GM23338 (cell line): Measurements from ENCODE around the gene KLHL40. TPM values are rescaled to one million over a fixed set of nuclear protein-coding genes. Genes with fewer than 3 reads are reported as not detected.

Experiments
- ATAC-seq: fragments of 200-7000 bp; cut with Tn5 transposase; 3 replicates; pipeline ENCODE4 v1.9.1; 2020
- DNase-seq: peaks from one replicate; pipeline ENCODE4 v3.0.0-alpha.2; 2015; ENCODE audit warnings: low spot score
- H2AFZ ChIP-seq: fragments of 200-600 bp; sonication (generic); 2 replicates; pipeline ENCODE4 v1.8.0; 2016; ENCODE audit warnings: antibody characterized with exemption, mild to moderate bottlenecking, moderate library complexity
- H3F3A ChIP-seq: fragments of 200-600 bp; sonication (generic); replicated peaks from 2 replicates; pipeline ENCODE4 v1.8.0; 2017; ENCODE audit warnings: antibody characterized with exemption, mixed run types, low read depth
- H3K27ac ChIP-seq: fragments of 200-600 bp; sonication (generic); 2 replicates; pipeline ENCODE4 v1.6.1; 2016; ENCODE audit warnings: low read depth
- H3K27me3 ChIP-seq: fragments of 200-600 bp; sonication (generic); 2 replicates; pipeline ENCODE4 v1.8.0; 2016; ENCODE audit warnings: mild to moderate bottlenecking, mixed run types, moderate library complexity; ENCODE audit not compliant: insufficient read depth
- H3K36me3 ChIP-seq: fragments of 200-600 bp; sonication (generic); 2 replicates; pipeline ENCODE4 v1.8.0; 2016; ENCODE audit warnings: mild to moderate bottlenecking; ENCODE audit not compliant: insufficient read depth
- H3K4me1 ChIP-seq: fragments of 200-600 bp; sonication (generic); 2 replicates; pipeline ENCODE4 v1.8.0; 2016; ENCODE audit warnings: mild to moderate bottlenecking, moderate library complexity; ENCODE audit not compliant: insufficient read depth
- H3K4me2 ChIP-seq: fragments of 200-600 bp; sonication (generic); 2 replicates; pipeline ENCODE4 v1.7.1; 2017; ENCODE audit warnings: mixed run types
- H3K4me3 ChIP-seq: fragments of 200-600 bp; sonication (generic); 2 replicates; pipeline ENCODE4 v1.6.1; 2016; ENCODE audit warnings: mixed run types
- H3K79me2 ChIP-seq: fragments of 200-600 bp; sonication (generic); replicated peaks from 2 replicates; pipeline ENCODE4 v1.8.0; 2017; ENCODE audit warnings: mild to moderate bottlenecking; ENCODE audit not compliant: insufficient read depth
- H3K9me2 ChIP-seq: fragments of 200-600 bp; sonication (generic); 2 replicates; pipeline ENCODE4 v1.8.0; 2017; ENCODE audit not compliant: insufficient read depth
- H4K20me1 ChIP-seq: fragments of 200-600 bp; sonication (generic); replicated peaks from 2 replicates; pipeline ENCODE4 v1.8.0; 2017; ENCODE audit warnings: mild to moderate bottlenecking; ENCODE audit not compliant: insufficient read depth
- H3K27ac Mint-ChIP-seq: 2 replicates; pipeline ENCODE4 v1.8.0; 2020; ENCODE audit warnings: inconsistent platforms, mild to moderate bottlenecking, moderate library complexity, mixed read lengths
- H3K27me3 Mint-ChIP-seq: 3 replicates; pipeline ENCODE4 v1.8.0; 2022; ENCODE audit warnings: low read depth, mild to moderate bottlenecking, moderate library complexity, mixed read lengths, inconsistent platforms; ENCODE audit not compliant: insufficient read depth, poor library complexity
- H3K36me3 Mint-ChIP-seq: 3 replicates; pipeline ENCODE4 v1.8.0; 2021; ENCODE audit warnings: low read depth, mild to moderate bottlenecking, inconsistent platforms, moderate library complexity, mixed read lengths
- H3K4me1 Mint-ChIP-seq: 3 replicates; pipeline ENCODE4 v1.8.0; 2020; ENCODE audit warnings: mild to moderate bottlenecking, inconsistent platforms, mixed read lengths
- H3K4me3 Mint-ChIP-seq: 3 replicates; pipeline ENCODE4 v1.8.0; 2021; ENCODE audit warnings: moderate library complexity, mild to moderate bottlenecking, inconsistent platforms, mixed read lengths
- H3K9me3 Mint-ChIP-seq: 3 replicates; pipeline ENCODE4 v1.8.0; 2020; ENCODE audit warnings: moderate library complexity, mild to moderate bottlenecking, inconsistent platforms, mixed read lengths
- EZH2 ChIP-seq: fragments of 200-600 bp; sonication (generic); IDR thresholded peaks from one replicate; pipeline ENCODE4 v1.8.0; 2017; ENCODE audit warnings: antibody characterized with exemption, mild to moderate bottlenecking, low read depth; ENCODE audit not compliant: unreplicated experiment
- EZH2phosphoT487 ChIP-seq: fragments of 200-600 bp; sonication (generic); IDR thresholded peaks from one replicate; pipeline ENCODE4 v1.8.1; 2018; ENCODE audit warnings: antibody characterized with exemption; ENCODE audit not compliant: unreplicated experiment
- JUNB ChIP-seq: IDR thresholded peaks from one replicate; pipeline ENCODE4 v1.6.1; 2016; ENCODE audit warnings: antibody characterized with exemption; ENCODE audit not compliant: unreplicated experiment
- NANOG ChIP-seq: IDR thresholded peaks from 2 replicates; pipeline ENCODE4 v1.6.1; 2016; ENCODE audit warnings: antibody characterized with exemption, borderline replicate concordance
- POLR2AphosphoS5 ChIP-seq: IDR thresholded peaks from 2 replicates; pipeline ENCODE4 v1.6.1; 2016; ENCODE audit warnings: antibody characterized with exemption, low read depth
- ZNF331 ChIP-seq: fragments of 250-450 bp; sonication (Bioruptor Pico); IDR thresholded peaks from 2 replicates; pipeline ENCODE4 v1.5.0; 2020; ENCODE audit warnings: low read depth, mild to moderate bottlenecking, moderate library complexity
- ZNF462 ChIP-seq: fragments of 250-450 bp; sonication (Bioruptor Pico); IDR thresholded peaks from 2 replicates; pipeline ENCODE4 v1.5.0; 2020; ENCODE audit warnings: mild to moderate bottlenecking, moderate library complexity
- polyA plus RNA-seq: library from polyadenylated mRNA; unstranded; fragments of >200 nt; fragmentation: Nextera tagmentation; extraction: Ambion mirVana; gene quantifications from 2 replicates; pipeline ENCODE4 v1.2.1, GENCODE V29; 2016
- total RNA-seq: library from RNA; depleted of rRNA; stranded (reverse); fragments of >200 nt; shearing (Covaris generic); gene quantifications from 2 replicates; pipeline ENCODE4 v1.2.3, GENCODE V29; 2014
- TF ChIP-seq, protein P1 (sequence below), 2 experiments: fragments of 200-600 bp in 1 of 2; sonication (generic) in 1 of 2; conservative IDR thresholded peaks; 2 replicates each; pipeline versions ENCODE4 v1.5.1 to v1.6.1; 2016 to 2017; ENCODE audit warnings: antibody characterized with exemption in 2 of 2, low read depth in 2 of 2, mild to moderate bottlenecking in 2 of 2, moderate library complexity in 1 of 2

Gene KLHL40
- total and polyA plus RNA-seq, 2 experiments from 2014 or later = not detected

DNA sequence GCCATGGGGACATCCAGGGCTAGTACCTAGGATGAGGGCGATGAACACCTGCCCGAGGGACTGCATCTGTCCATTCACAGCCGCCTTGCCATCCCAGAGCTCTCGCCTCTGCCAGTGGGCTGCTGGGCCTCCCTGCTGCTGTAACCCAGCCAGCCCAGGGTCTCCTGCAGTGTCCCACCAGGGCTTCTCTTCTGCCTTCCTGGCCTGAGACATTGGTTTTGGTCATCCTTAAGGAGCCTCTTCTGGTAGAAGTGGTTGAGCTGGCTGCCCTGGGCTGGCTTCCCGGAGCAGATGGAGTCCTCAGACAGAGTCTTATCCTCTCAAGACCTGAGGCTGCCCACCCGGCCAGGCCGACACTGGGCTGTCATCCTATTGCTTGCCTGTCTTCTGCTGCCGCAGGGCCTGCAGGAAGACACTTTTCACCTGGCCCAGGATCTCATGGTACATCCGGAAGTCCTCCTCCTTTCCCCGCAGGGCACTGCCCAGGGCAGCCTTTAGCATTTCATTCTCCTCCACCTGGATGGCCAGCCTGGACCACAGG, 23.3 kb downstream of the KLHL40 start:
- no peaks in the 10 kb centered on the region for H3K9me3 Mint-ChIP-seq
- DNase-seq (no peak), ATAC-seq (no peak)
- Histone ChIP-seq H3K4me1 (no peaks in the 10 kb centered on the region), H4K20me1 (no peaks in the 10 kb centered on the region), H3F3A (no peaks in the 10 kb centered on the region), H3K27ac (no peak overlapping the region), H3K9me2 (no peaks in the 10 kb centered on the region), H3K36me3 (no peaks in the 10 kb centered on the region), H3K79me2 (no peaks in the 10 kb centered on the region), H3K4me2 (no peak overlapping the region), H3K27me3 (no peaks in the 10 kb centered on the region), H3K4me3 (no peak overlapping the region), H2AFZ (no peak overlapping the region)
- H3K27ac Mint-ChIP-seq = no peak overlapping the region
- H3K4me3 Mint-ChIP-seq = no peak overlapping the region
- TF ChIP-seq EZH2phosphoT487 (no peak), POLR2AphosphoS5 (no peak), ZNF331 (CRISPR knock-in tag) (no peak), EZH2 (no peak), ZNF462 (CRISPR knock-in tag) (no peak), NANOG (no peak), JUNB (no peak)
- TF ChIP-seq, protein P1, sequence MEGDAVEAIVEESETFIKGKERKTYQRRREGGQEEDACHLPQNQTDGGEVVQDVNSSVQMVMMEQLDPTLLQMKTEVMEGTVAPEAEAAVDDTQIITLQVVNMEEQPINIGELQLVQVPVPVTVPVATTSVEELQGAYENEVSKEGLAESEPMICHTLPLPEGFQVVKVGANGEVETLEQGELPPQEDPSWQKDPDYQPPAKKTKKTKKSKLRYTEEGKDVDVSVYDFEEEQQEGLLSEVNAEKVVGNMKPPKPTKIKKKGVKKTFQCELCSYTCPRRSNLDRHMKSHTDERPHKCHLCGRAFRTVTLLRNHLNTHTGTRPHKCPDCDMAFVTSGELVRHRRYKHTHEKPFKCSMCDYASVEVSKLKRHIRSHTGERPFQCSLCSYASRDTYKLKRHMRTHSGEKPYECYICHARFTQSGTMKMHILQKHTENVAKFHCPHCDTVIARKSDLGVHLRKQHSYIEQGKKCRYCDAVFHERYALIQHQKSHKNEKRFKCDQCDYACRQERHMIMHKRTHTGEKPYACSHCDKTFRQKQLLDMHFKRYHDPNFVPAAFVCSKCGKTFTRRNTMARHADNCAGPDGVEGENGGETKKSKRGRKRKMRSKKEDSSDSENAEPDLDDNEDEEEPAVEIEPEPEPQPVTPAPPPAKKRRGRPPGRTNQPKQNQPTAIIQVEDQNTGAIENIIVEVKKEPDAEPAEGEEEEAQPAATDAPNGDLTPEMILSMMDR (conservative IDR thresholded peaks at IDR 0.05; ENCODE audit: low read depth in 2 of 2) = no peak
- no peaks in the 10 kb centered on the region for H3K36me3 Mint-ChIP-seq
- H3K27me3 Mint-ChIP-seq = peaks cover 3% of the 10 kb centered on the region
- H3K4me1 Mint-ChIP-seq = no peaks in the 10 kb centered on the region; the same call in 2 of the 3 replicates
